Brain microvascular endothelial cell (primary cell): ENCODE measurements around the gene RANBP10.

Experiments used
- DNase-seq: peaks from one replicate; pipeline ENCODE4 v3.0.0-alpha.2; 2020
- H3K27ac ChIP-seq: fragments of 250-450 bp; sonication (Bioruptor Pico); 2 replicates; pipeline ENCODE4 v1.5.1; 2020; ENCODE audit warnings: mild to moderate bottlenecking, moderate library complexity
- H3K27me3 ChIP-seq: fragments of 250-450 bp; sonication (Bioruptor Pico); replicated peaks from 2 replicates; pipeline ENCODE4 v1.5.1; 2020; ENCODE audit warnings: mild to moderate bottlenecking
- H3K36me3 ChIP-seq: fragments of 250-450 bp; sonication (Bioruptor Pico); replicated peaks from 2 replicates; pipeline ENCODE4 v1.5.1; 2020; ENCODE audit warnings: mild to moderate bottlenecking
- H3K4me3 ChIP-seq: 2 replicates; pipeline ENCODE4 v1.5.1; 2011; ENCODE audit warnings: low read depth, mild to moderate bottlenecking, control low read depth, low read length, moderate library complexity
- in situ Hi-C: cut with HindIII; loops from 2 replicates; pipeline ENCODE4 v1.10.0; 2017; ENCODE audit warnings: low sequenced_read_pairs, low pct_ligation_motif_present
- TF ChIP-seq, protein P1 (sequence below): IDR thresholded peaks from 2 replicates; pipeline ENCODE4 v1.5.1; 2011; ENCODE audit warnings: low read depth, mild to moderate bottlenecking, moderate library complexity, low read length, control low read depth, inconsistent platforms; ENCODE audit errors: missing control alignments

The RANBP10 gene

DNA sequence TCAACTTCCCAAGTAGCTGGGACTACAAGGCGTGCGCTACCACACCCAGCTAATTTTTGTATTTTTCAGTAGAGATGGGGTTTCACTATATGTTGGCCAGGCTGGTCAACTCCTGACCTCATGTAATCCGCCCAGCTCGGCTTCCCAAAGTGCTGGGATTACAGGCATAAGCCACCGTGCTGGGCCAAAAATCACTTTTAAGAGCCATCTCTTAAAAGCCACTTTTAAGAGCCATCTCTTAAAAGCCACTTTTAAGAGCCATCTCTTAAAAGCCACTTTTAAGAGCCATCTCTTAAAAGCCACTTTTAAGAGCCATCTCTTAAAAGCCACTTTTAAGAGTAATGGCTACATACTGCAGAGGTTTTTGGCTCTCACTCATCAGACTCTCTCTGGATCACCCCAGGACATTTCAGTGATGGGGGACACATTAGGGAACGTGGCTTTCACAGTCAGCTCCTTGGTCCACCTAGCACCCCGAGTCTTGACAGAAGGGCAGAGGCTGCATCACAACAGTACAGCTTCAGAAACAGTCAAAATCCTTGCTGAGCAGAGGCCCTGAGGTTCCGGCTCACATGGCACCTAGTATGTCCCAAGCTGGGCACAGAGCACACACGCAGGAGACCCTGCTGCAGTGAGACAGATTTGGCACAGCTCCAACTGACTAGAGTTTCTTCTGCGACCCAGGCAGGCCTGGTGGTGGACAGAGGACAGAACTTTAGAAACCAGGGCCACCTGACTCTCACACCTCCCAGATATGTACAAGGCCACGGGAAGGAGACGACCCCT, 23.6 kb downstream of the RANBP10 start:
- Histone ChIP-seq H3K4me3 (no peak overlapping the region), H3K27ac (no peak overlapping the region), H3K36me3 (no peaks in the 10 kb centered on the region), H3K27me3 (no peaks in the 10 kb centered on the region)
- DNase-seq = no peak
- TF ChIP-seq, protein P1, sequence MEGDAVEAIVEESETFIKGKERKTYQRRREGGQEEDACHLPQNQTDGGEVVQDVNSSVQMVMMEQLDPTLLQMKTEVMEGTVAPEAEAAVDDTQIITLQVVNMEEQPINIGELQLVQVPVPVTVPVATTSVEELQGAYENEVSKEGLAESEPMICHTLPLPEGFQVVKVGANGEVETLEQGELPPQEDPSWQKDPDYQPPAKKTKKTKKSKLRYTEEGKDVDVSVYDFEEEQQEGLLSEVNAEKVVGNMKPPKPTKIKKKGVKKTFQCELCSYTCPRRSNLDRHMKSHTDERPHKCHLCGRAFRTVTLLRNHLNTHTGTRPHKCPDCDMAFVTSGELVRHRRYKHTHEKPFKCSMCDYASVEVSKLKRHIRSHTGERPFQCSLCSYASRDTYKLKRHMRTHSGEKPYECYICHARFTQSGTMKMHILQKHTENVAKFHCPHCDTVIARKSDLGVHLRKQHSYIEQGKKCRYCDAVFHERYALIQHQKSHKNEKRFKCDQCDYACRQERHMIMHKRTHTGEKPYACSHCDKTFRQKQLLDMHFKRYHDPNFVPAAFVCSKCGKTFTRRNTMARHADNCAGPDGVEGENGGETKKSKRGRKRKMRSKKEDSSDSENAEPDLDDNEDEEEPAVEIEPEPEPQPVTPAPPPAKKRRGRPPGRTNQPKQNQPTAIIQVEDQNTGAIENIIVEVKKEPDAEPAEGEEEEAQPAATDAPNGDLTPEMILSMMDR = no peak
- in situ Hi-C loops = no loop called here

DNA sequence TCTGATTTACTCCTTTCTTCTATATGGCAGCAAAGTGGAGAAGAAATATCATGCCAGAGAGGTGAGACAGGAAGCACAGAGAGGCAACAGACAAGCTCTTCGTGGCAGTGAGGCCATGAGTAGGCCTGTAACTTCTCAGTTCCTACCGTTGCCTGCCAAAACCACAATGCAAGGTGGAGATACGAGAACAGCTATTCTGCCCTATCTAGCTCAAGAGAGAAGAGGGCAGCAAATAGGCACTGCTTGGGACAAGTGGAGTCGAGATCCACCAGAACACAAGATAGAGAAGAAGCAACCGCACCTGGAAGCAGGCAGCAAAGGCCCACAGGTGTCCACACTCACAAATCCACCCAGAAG, 24.8 kb downstream of the RANBP10 start:
- H3K27ac ChIP-seq = no peak overlapping the region
- no peaks in the 10 kb centered on the region for H3K36me3 ChIP-seq
- no peak overlapping the region for H3K4me3 ChIP-seq
- DNase-seq = no peak
- in situ Hi-C loops = no loop called here
- TF ChIP-seq, protein P1 = no peak
- no peaks in the 10 kb centered on the region for H3K27me3 ChIP-seq

DNA sequence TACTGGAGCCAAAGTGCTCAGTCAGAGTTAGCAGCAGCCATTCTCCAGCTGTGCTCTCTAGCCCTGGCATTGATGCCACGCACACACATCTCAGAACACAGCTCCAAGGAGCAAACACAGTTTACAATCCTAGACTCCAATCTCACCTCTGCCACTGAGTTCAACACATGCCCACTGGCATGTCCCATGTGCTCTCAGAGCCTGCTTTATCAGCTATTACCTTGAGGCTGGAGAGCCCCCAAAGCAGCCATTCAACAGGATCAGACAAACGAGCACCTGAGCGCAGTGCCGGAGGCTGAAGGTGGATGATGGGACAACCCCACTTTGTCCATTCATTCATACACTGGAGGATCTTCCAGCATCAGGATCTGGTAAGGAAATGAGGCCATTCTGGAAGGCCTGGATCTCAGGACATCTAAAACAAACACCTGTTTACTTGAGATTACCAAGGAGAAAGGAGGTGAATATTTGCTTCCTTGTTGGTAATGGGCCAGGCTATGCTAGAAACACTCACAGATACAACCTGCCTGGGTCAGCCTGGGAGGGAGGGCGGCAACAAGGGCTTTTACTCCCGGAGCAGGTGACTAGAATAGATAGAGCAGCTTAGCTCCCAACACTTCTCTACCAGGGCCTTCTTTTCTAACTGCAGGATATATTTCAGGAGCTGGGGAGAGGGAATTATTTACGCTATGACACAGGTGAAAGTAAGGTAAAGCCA, 25.4 kb downstream of the RANBP10 start:
- no peak overlapping the region for H3K27ac ChIP-seq

DNA sequence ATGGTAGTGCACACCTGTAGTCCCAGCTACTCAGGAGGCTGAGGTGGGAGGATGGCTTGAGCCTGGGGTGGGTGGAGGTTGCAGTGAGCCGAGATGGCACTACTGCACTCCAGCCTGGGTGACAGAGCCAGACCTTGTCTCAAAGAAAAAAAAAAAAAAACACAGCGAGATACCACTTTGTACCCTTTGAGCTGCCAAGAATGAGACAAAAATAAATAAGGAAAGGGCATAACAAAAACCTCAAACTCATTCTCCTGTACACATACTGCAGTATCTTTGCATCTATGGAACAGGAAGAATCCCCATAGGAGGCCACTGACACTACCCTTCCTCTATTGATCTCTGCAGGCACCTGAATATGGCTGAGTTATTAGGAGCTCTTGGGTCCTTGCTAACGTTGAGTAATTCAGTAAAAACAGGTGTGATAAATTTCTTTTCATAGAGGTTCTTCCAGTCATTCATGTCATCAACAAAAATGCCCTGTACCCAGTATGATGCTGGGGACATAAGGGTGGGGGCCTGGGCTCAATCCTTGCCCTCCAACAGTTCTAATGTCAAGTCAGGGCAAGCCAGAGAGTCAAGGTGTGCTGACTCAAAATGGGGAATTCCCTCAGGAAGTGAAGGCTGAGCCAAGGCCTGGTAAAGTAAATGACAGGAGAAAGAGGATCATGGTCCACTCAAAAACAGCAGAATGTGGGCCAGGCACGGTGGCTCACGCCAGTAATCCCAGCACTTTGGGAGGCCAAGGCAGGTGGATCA, 26.9 kb downstream of the RANBP10 start:
- no peak for DNase-seq
- in situ Hi-C loops = no loop called here
- Histone ChIP-seq H3K27ac (no peak overlapping the region), H3K4me3 (no peak overlapping the region), H3K36me3 (no peaks in the 10 kb centered on the region), H3K27me3 (no peaks in the 10 kb centered on the region)
- TF ChIP-seq, protein P1 = no peak

More for the DNA sequence above, 25.4 kb downstream of the RANBP10 start:
- Histone ChIP-seq H3K36me3 (no peaks in the 10 kb centered on the region), H3K27me3 (no peaks in the 10 kb centered on the region), H3K4me3 (no peak overlapping the region)
- TF ChIP-seq, protein P1 = no peak
- in situ Hi-C loops = no loop called here
- DNase-seq = no peak

DNA sequence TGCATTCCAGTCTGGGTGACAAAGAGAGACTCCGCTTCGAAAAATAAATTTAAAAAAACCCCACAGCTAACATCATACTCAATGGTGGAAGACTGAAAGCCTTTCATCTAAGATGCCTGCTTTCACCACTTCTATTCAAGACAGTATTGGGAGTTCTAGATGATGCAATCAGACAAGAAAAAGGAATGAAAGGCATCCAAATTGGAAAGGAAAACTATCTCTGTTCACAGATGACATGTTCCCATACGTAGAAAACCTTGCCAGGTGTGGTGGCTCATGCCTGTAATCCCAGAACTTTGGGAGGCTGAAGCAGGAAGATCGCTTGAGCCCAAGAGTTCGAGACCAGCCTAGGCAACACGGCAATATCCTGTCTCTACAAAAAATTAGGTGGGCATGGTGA, 31.1 kb downstream of the RANBP10 start:
- in situ Hi-C loops = no loop called here

More for the DNA sequence above, 31.1 kb downstream of the RANBP10 start:
- H3K4me3 ChIP-seq = no peak overlapping the region
- H3K27me3 ChIP-seq = no peaks in the 10 kb centered on the region
- TF ChIP-seq, protein P1 = no peak
- H3K27ac ChIP-seq = no peak overlapping the region
- DNase-seq = no peak
- H3K36me3 ChIP-seq = no peaks in the 10 kb centered on the region
